Activated CD8-positive, alpha-beta memory T cell treated with anti-CD3 and anti-CD28 coated beads, Interleukin-2, amount 50 U/mL, for 24 hours (primary cell): ENCODE data around the gene B4GALNT3.

Experiments
- DNase-seq: peaks from one replicate; pipeline ENCODE4 v3.0.0-alpha.2; 2020; ENCODE audit errors: extremely low read depth

The B4GALNT3 gene

GRCh38 chr12:508795-509194 lies 49.1 kb downstream of the B4GALNT3 start:
- DNase-seq: no peak

GRCh38 chr12:509500-509899 lies 49.8 kb downstream of the B4GALNT3 start:
- no peak for DNase-seq

GRCh38 chr12:510071-510825 lies 50.5 kb downstream of the B4GALNT3 start:
- DNase-seq: no peak

GRCh38 chr12:512933-513332 lies 53.2 kb downstream of the B4GALNT3 start:
- no peak for DNase-seq

- no peak for DNase-seq
These were observed 53.7 kb downstream of the B4GALNT3 start for GRCh38 chr12:513446-513845.

- DNase-seq: no peak
These were observed 57.8 kb downstream of the B4GALNT3 start for GRCh38 chr12:517538-517937.

- DNase-seq: no peak
These were observed 60.4 kb downstream of the B4GALNT3 start for GRCh38 chr12:520119-520518.

- no peak for DNase-seq
These were observed 63.1 kb downstream of the B4GALNT3 start for GRCh38 chr12:522692-523378.

GRCh38 chr12:524167-524951 lies 64.6 kb downstream of the B4GALNT3 start:
- no peak for DNase-seq

- no peak for DNase-seq
These were observed 66.3 kb downstream of the B4GALNT3 start for GRCh38 chr12:526089-526488.

- DNase-seq: no peak
These were observed 67.5 kb downstream of the B4GALNT3 start for GRCh38 chr12:527241-527640.

GRCh38 chr12:527729-528128 lies 68.0 kb downstream of the B4GALNT3 start:
- DNase-seq: no peak

- no peak for DNase-seq
These were observed 70.6 kb downstream of the B4GALNT3 start for GRCh38 chr12:530308-530707.

- no peak for DNase-seq
These were observed 71.1 kb downstream of the B4GALNT3 start for GRCh38 chr12:530821-531220.

- no peak for DNase-seq
These were observed 72.3 kb downstream of the B4GALNT3 start for GRCh38 chr12:531951-532585.

- DNase-seq: no peak
These were observed 73.3 kb downstream of the B4GALNT3 start for GRCh38 chr12:532908-533565.

- DNase-seq: no peak
These were observed 74.0 kb downstream of the B4GALNT3 start for GRCh38 chr12:533718-534117.

- no peak for DNase-seq
These were observed 74.5 kb downstream of the B4GALNT3 start for GRCh38 chr12:534216-534615.

- no peak for DNase-seq
These were observed 75.7 kb downstream of the B4GALNT3 start for GRCh38 chr12:535396-535795.

- DNase-seq: no peak
These were observed 77.1 kb downstream of the B4GALNT3 start for GRCh38 chr12:536751-537245.

- no peak for DNase-seq
These were observed 78.0 kb downstream of the B4GALNT3 start for GRCh38 chr12:537772-538171.
